Dedifferentiated amniotic fluid mesenchymal stem cell (primary cell): ENCODE measurements around the gene NUDCD3.

Experiments
- DNase-seq: peaks from one replicate; pipeline ENCODE4 v3.0.0-alpha.2; 2016; ENCODE audit errors: extremely low spot score

NUDCD3 gene

DNA sequence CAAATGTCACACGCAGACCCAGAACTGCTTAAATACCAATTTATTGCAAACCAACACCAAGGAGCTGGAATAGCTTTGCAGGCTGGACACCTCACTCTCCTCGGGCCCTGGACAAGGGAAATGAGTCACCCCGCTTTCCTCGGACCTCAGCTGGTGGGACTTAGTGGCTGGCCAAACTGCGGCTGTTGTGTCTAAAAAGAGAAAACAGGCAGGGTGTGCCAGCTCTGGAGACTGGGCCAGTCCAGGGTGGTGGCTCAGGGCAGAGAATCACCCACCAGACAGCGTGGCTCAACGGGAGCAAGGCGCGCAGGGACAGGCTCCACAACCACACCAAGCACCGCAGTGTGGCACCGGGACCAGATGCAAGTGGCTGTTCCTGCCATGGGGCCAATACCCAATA is 106.9 kb downstream of the NUDCD3 start:
- peak; percentile 23 for DNase-seq

GRCh38 chr7:44382459-44383265 is 107.8 kb downstream of the NUDCD3 start:
- no peak for DNase-seq

- no peak for DNase-seq
These were observed 108.8 kb downstream of the NUDCD3 start for GRCh38 chr7:44381494-44382220.

GRCh38 chr7:44380831-44381493 is 109.5 kb downstream of the NUDCD3 start:
- no peak for DNase-seq

DNA sequence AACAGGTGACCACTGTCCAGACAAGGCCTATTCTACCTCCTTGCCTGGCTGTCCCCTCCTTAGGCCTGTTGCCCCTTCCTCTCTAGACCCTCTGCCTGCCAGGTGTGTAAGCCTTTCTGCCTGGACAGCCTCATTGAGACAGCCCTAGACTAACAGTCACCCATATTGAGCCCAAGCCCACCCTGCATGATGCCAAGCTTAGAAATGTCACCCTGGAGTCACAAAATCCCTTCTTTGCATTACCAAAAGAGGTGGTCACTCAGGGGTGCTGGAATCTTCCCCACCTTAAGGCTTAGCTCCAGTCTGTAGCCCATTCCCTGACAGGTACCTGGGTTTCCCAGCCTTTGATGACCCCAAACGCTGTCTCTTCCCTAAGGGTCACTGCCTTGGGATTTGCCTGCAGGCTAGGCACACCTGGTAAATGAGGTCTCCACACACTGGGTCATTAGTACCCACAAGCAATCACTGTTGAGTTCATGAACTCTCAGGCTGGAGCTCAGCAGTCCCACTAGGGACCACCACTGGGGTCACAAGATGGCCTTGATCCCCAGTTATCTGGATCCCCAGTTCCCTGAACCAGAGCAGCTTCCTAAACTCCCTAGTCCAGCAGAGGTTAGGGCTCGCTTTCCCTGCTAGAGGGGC is 110.1 kb downstream of the NUDCD3 start:
- DNase-seq, result no peak

DNA sequence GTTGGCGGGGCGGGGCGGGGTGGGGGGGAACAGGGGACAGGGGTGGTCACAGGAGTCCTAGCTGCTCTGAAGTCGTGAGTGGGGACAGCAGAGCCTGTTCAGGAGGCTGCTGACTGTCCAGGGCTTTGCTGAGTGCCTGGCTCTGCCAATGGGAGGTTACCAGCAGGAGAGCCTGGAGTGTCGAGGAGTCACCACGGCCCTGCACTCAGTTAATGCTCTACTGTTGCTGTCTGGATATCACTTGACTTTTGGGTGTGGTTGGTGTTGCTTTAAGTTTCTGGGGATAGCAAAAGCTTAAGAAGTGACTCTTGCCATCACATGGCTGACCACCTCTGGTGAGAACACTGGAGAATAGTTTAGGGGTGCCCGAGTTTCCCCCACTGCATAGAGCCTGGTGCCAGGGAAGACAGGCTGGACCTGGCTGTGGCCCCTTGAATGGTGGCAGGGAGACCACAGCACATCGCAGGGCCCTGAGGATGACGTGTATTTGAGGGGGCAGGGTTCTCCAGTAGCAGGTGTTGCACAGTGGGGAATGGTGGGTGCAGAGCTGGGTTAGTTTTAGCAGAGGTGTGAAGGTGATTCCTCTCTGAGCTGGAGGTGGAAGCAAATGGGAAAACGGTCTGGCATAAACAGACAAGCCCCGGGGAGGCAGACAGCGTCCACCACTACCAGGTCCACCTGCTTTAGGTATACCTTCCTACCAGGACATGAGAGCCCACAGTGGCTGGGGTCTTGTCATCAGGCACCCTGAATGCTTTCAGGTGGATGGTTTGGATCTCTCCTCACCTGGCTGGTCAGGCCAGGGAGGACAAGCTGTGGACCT is 110.9 kb downstream of the NUDCD3 start:
- no peak for DNase-seq

DNA sequence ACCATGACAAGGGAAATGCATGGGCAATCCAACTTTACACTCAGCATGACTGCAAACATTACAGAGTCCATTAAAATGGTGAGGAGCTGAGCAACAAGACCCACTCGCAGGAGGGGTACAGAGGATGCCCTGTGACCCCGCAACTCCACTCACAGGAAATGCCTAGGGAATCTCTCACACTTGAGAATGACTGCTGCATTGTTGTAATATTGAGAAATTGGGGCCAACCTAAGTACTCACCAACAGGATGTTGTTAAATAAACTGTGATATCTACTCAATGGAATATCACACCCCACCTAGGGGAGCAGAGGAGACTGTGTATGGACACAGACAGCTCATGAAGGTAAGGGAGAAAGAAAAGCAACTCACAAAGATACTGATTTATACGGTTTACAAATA is 111.7 kb downstream of the NUDCD3 start:
- DNase-seq, result no peak

GRCh38 chr7:44377681-44378421 is 112.6 kb downstream of the NUDCD3 start:
- no peak for DNase-seq

- DNase-seq, result no peak
These were observed 113.4 kb downstream of the NUDCD3 start for GRCh38 chr7:44377134-44377463.

GRCh38 chr7:44376429-44377133 is 113.9 kb downstream of the NUDCD3 start:
- DNase-seq, result no peak

GRCh38 chr7:44375926-44376342 is 114.5 kb downstream of the NUDCD3 start:
- DNase-seq, result no peak

- no peak for DNase-seq
These were observed 115.2 kb downstream of the NUDCD3 start for GRCh38 chr7:44375236-44375699.

DNA sequence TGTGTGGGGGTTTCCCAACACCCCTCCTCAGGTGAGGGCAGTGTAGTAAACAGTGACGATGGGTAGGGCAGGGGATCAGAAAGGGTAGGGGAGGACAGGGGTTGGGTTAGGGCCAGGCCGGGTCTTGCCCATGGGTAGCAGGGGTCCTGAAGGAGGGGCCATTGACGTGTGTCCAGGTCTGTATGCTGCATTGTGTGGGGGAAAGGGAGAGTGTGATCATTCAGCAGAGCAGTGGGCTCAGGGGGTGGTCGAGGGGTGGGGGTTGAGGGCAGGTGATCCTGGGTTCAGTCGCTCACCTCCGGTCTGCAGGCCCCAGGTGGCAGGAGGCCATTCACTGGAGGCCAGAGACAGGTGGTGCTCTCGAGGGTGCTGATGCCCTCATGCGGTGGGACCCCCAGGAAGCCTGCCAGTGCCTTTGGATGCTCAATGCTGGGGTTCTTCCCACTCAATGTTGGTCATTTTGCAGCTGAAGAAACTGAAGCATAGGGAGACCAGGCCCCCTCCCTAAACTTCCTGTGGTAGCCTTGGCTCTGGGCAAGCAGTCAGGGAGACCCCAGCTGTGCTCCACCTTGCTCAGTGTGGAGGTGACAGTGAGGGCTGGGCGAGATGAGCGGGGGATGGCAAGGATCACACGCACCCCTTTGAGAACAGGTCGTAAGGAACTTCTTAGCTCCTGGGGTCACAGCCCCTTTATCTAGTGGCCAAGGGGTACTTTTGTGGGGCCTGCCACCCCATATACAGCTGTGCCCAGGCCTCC is 116.3 kb downstream of the NUDCD3 start:
- no peak for DNase-seq

DNA sequence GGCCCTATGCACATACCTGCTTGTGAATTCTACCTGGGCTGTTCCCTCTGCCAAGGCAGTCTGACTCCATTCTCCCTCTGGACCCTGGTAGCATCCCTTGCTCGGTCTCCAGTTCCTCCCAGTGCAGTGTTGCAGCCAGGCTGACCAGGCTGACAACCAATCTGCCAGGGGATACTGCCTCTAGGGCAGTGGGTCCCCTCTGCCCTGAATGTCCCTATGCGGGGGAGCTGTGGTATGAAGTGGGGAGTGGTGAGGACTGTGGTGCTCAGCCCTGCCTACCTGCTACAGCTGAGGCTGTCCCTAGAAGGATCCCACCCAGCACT is 117.1 kb downstream of the NUDCD3 start:
- DNase-seq, result no peak

DNA sequence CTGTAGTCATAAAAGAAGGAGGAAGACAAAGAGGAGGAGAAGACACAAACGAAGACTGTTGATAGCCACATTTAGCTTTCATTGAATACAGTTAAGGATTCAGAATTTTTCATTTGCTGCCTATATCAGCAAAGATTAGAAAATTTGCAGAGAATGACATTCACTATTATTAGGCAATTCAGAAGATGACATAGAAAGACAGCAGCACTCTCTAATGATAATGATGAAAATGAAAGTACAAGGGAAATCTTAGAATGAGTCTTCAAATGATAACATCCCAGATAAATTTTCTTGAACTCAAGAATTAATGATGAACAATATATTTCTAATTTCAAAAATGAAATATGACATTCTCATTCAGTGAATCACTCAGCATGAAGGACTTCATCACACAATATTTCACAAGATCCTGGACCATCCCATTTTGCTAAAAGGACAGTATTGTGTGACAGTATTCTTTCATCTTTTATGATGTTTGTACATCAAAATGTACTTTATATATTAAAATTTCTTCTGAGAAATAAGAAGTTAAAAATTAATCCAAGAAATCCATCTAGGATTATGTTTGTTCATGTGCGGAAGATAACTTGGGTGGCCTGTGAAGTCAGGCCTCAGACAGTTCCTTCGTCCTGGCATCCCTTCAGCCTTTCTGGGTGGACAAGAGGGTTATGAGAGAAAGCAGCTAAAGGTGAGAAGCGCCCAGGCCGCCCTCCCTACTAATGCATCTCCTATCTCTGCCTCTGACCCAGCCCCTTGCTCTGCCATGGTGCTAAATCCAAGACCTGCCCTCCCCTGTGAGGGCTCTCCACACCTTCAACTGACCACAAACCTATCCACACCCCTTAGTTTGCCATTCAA is 117.7 kb downstream of the NUDCD3 start:
- no peak for DNase-seq

DNA sequence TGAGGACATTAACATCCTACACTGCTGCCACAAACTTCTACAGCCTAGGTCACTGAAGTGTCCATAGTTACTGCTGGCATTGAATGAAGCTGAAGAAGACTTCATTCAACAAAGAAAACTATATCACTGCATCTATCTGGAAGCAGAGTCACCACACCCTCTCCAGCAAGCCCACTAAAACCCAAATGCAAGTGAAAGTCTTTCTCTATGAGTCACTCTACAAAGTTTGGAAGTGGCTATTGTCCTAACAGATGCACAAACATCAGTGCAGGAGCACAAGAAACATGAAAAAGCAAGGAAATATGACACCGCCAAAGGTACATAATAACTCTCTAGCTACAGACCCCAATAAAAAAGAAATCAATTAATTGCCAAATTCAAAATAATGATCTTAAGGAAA is 121.6 kb downstream of the NUDCD3 start:
- DNase-seq, result no peak

GRCh38 chr7:44368455-44368854 is 122.0 kb downstream of the NUDCD3 start:
- DNase-seq, result no peak

DNA sequence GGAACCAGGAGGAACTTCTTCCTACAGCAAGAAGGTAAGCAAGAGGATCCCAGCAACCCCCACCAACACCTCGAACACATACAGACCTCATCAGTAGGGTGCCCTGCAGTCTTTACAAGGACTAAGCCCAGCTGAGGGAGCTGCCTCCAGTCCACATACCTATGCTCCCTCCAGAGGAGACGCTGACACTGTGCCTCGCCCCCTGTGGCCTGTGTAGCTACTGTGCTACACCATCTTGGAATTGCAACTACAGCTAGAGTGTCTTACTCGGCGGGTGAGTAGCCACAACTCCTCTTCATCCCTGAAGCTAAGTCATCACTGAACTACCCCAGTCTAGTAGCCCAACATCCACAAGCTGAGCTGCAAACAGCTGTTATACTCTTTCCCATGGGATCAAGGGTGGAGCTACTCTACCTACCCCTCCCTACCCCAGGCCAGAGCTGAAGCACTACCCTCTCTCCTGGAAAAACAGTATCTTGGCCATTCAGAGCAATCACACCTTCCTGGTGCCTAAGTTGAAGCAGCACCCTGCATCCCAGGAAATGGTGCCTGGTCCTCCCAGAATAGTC is 122.9 kb downstream of the NUDCD3 start:
- no peak for DNase-seq
